ENCODE measurements around the gene CCNF. TPM values are rescaled to one million over a fixed set of nuclear protein-coding genes. Genes with fewer than 3 reads are reported as not detected.

The CCNF gene
- total and polyA plus RNA-seq, 2 of the 8 experiments (the other 6 are each of a cell fraction or from before 2014, with no cell fraction given): 15.4 to 54.3 TPM

DNA sequence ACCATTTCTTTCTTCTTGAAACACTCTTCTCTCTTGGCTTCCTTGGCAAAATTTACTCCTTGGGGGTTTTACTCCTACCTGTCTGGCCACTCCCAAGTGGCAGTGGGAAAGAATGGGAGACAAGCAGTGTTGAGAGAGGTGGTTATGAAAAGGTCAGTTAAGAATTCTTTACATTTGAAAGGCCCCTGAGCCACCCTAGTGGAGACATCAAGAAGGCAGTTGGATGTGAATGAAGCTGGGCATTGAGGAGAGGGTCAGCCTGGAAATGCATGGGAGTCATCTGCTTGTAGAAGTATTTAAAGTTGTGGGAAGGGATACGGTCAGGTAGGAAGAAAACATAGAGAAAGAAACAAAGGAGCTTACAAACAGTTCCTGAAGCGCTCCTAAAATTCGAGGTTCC lies 42.3 kb upstream of the CCNF start (continued):
- TF ChIP-seq KDM1A (IDR thresholded peaks at IDR 0.05; ENCODE audit: borderline replicate concordance, low read length) (0 out of 2 replicates have a peak, but pooled peaks have one; percentile 21), EP300 (IDR thresholded peaks at IDR 0.05; ENCODE audit: borderline replicate concordance in 1 of 2, low read depth in 2 of 2, low read length in 2 of 2) (peak in 1 of 2 experiments; percentile 15; a peak in 1 of 3 replicates), TAF1 (IDR thresholded peaks at IDR 0.05; ENCODE audit: low read depth, low read length) (no peak), CEBPB (IDR thresholded peaks at IDR 0.05; ENCODE audit: low read depth, low read length) (no peak), ASH2L (IDR thresholded peaks at IDR 0.05; ENCODE audit: low read length) (peak; percentile 27), CHD7 (IDR thresholded peaks at IDR 0.05; ENCODE audit: insufficient replicate concordance, low read length) (peak; percentile 35), MAFK (IDR thresholded peaks at IDR 0.05; ENCODE audit: low read depth, low read length) (no peak), ZNF274 (IDR thresholded peaks at IDR 0.05; ENCODE audit: borderline replicate concordance, extremely low read depth, low read length) (no peak), SP4 (IDR thresholded peaks at IDR 0.05; ENCODE audit: low read length) (no peak), KDM4A (IDR thresholded peaks at IDR 0.05; ENCODE audit: low read depth, low read length, severe bottlenecking) (no peak), CREB1 (IDR thresholded peaks at IDR 0.05) (no peak)
- TF ChIP-seq, protein P1, sequence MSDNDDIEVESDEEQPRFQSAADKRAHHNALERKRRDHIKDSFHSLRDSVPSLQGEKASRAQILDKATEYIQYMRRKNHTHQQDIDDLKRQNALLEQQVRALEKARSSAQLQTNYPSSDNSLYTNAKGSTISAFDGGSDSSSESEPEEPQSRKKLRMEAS (IDR thresholded peaks at IDR 0.05): peak; percentile 15; the same call in 1 of the 2 replicates
